Thymus (tissue), 14 donors: Measurements from ENCODE around the gene ZNF80. TPM values are rescaled to one million over a fixed set of nuclear protein-coding genes. Genes with fewer than 3 reads are reported as not detected.
"Not testable (repeated sequence)": the region's sequence is repeated elsewhere in the genome, so short reads cannot be mapped to it uniquely, and the experiment has no call there.

ENCODE experiments used
- DNase-seq, 9 donors: peaks; one replicate each; pipeline ENCODE4 v3.0.0-alpha.2; 2013; ENCODE audit warnings: low spot score in 9 of 9, low read depth in 6 of 9, missing footprints in 1 of 9
- H3K27ac ChIP-seq, 2 donors: one replicate each; pipeline ENCODE4 v1.5.1; 2013; ENCODE audit warnings: control low read depth in 1 of 2, low read depth in 1 of 2, low read length in 1 of 2, mild to moderate bottlenecking in 1 of 2, moderate library complexity in 1 of 2
- H3K27me3 ChIP-seq, 2 donors: one replicate each; pipeline ENCODE4 v1.5.1; 2013; ENCODE audit warnings: low read length in 1 of 2; ENCODE audit not compliant: control insufficient read depth in 2 of 2, insufficient read depth in 1 of 2
- H3K36me3 ChIP-seq, 2 donors: one replicate each; pipeline ENCODE4 v1.5.1; 2013; ENCODE audit warnings: low read length in 1 of 2, mild to moderate bottlenecking in 1 of 2, moderate library complexity in 1 of 2; ENCODE audit not compliant: control insufficient read depth in 2 of 2, insufficient read depth in 2 of 2
- H3K4me1 ChIP-seq, 2 donors: one replicate each; pipeline ENCODE4 v1.5.1; 2013; ENCODE audit warnings: low read length in 2 of 2; ENCODE audit not compliant: control insufficient read depth in 2 of 2, insufficient read depth in 2 of 2
- H3K4me3 ChIP-seq, 2 donors: one replicate each; pipeline ENCODE4 v1.5.1; 2013; ENCODE audit warnings: low read length in 2 of 2, control low read depth in 1 of 2, mild to moderate bottlenecking in 1 of 2
- H3K9me3 ChIP-seq, 2 donors: one replicate each; pipeline ENCODE4 v1.5.1; 2013; ENCODE audit warnings: low read length in 1 of 2, mild to moderate bottlenecking in 1 of 2; ENCODE audit not compliant: control insufficient read depth in 2 of 2, insufficient read depth in 1 of 2
- WGBS: extraction: QIAGEN DNeasy Blood & Tissue Kit; methylation state at CpG from one replicate; pipeline ENCODE4 v1.1.7; 2013; 5-methylcytosine and 5-hydroxymethylcytosine counted together
- long read RNA-seq, 10 donors: transcript quantifications; one replicate each; lab custom pipeline, GENCODE V29; 2026
- polyA plus RNA-seq: library from polyadenylated mRNA; stranded (reverse); fragments of 200-250 nt; gene quantifications from one replicate; pipeline ENCODE4 v1.2.3, GENCODE V29; 2013
- total RNA-seq: library from RNA; stranded (reverse); fragments of 120-200 nt; gene quantifications from one replicate; pipeline ENCODE4 v1.2.4, GENCODE V29; 2013
- donor health status: healthy.

Gene ZNF80
- total RNA-seq (0.09 TPM), polyA plus RNA-seq (0.23 TPM)
- long read RNA-seq, donor 1: 0 reads
- long read RNA-seq, donor 2, partial matches to known transcripts: 0 of 1 reads
- long read RNA-seq, donor 2, other reads (novel, unspliced or antisense): 0 of 1 reads
- long read RNA-seq, donor 3: 0 reads
- long read RNA-seq, donor 4: 0 reads
- long read RNA-seq, donor 5, partial matches to known transcripts: 0 of 1 reads
- long read RNA-seq, donor 5, other reads (novel, unspliced or antisense): 0 of 1 reads
- long read RNA-seq, donor 6: 0 reads
- long read RNA-seq, donor 7: 0 reads
- long read RNA-seq, donor 8: 0 reads
- long read RNA-seq, donor 9: 0 reads
- long read RNA-seq, donor 10: 0 reads

- not testable (repeated sequence) for DNase-seq, H3K9me3 ChIP-seq, H3K36me3 ChIP-seq, H3K27me3 ChIP-seq, H3K4me1 ChIP-seq, H3K27ac ChIP-seq, H3K4me3 ChIP-seq
- 91% methylated on average over 5 of the region's 6 CpGs for WGBS
Measured at GRCh38 chr3:114237478-114237877, at the start of gene ZNF80. Gene ZNF80, minus strand, starts transcription at chr3:114237578. Its CDS starts 504 bp downstream, at chr3:114237074.

- H3K4me1 ChIP-seq: no peaks in the 10 kb centered on the region
- H3K27ac ChIP-seq: no peak overlapping the region
- no peaks in the 10 kb centered on the region for H3K36me3 ChIP-seq
- no peak for DNase-seq
- H3K27me3 ChIP-seq: no peaks in the 10 kb centered on the region
- 93% methylated on average over 2 of the region's 2 CpGs for WGBS
- H3K4me3 ChIP-seq: no peak overlapping the region
- H3K9me3 ChIP-seq: no peaks in the 10 kb centered on the region
Measured at GRCh38 chr3:114286266-114286665, 48.9 kb upstream of the ZNF80 start.

- WGBS: 96% methylated on average over 3 of the region's 3 CpGs
- Histone ChIP-seq H3K27ac (no peak overlapping the region), H3K4me1 (no peaks in the 10 kb centered on the region), H3K4me3 (no peak overlapping the region), H3K9me3 (no peaks in the 10 kb centered on the region), H3K27me3 (no peaks in the 10 kb centered on the region), H3K36me3 (no peaks in the 10 kb centered on the region)
- DNase-seq: no peak
Measured at GRCh38 chr3:114285648-114286230, 48.4 kb upstream of the ZNF80 start.

GRCh38 chr3:114284644-114285043, 47.3 kb upstream of the ZNF80 start:
- WGBS: 98% methylated on average over 1 of the region's 1 CpG
- Histone ChIP-seq H3K4me3 (no peak overlapping the region), H3K27ac (no peak overlapping the region), H3K9me3 (no peaks in the 10 kb centered on the region), H3K4me1 (no peaks in the 10 kb centered on the region), H3K27me3 (no peaks in the 10 kb centered on the region), H3K36me3 (no peaks in the 10 kb centered on the region)
- no peak for DNase-seq

GRCh38 chr3:114276856-114277255, 39.5 kb upstream of the ZNF80 start:
- not testable (repeated sequence) for H3K36me3 ChIP-seq, H3K27me3 ChIP-seq, H3K4me1 ChIP-seq, H3K4me3 ChIP-seq, H3K9me3 ChIP-seq, DNase-seq, H3K27ac ChIP-seq
- WGBS: 97% methylated on average over 26 of the region's 26 CpGs

- no peaks in the 10 kb centered on the region for H3K36me3 ChIP-seq
- no peak for DNase-seq
- 84% methylated on average over 1 of the region's 1 CpG for WGBS
- H3K27me3 ChIP-seq: no peaks in the 10 kb centered on the region
- no peak overlapping the region for H3K4me3 ChIP-seq
- H3K4me1 ChIP-seq: no peaks in the 10 kb centered on the region
- H3K27ac ChIP-seq: no peak overlapping the region
- no peaks in the 10 kb centered on the region for H3K9me3 ChIP-seq
Measured at GRCh38 chr3:114274929-114275328, 37.6 kb upstream of the ZNF80 start.

- Histone ChIP-seq H3K4me3 (no peak overlapping the region), H3K27ac (no peak overlapping the region), H3K4me1 (no peaks in the 10 kb centered on the region), H3K9me3 (no peaks in the 10 kb centered on the region), H3K27me3 (no peaks in the 10 kb centered on the region), H3K36me3 (no peaks in the 10 kb centered on the region)
- DNase-seq: no peak
- WGBS: 85% methylated on average over 1 of the region's 1 CpG
Measured at GRCh38 chr3:114272271-114272670, 34.9 kb upstream of the ZNF80 start.

GRCh38 chr3:114270019-114270418, 32.6 kb upstream of the ZNF80 start:
- H3K36me3 ChIP-seq: no peaks in the 10 kb centered on the region
- H3K27me3 ChIP-seq: no peaks in the 10 kb centered on the region
- H3K9me3 ChIP-seq: no peaks in the 10 kb centered on the region
- no peak overlapping the region for H3K27ac ChIP-seq
- H3K4me1 ChIP-seq: no peaks in the 10 kb centered on the region
- 95% methylated on average over 2 of the region's 2 CpGs for WGBS
- no peak for DNase-seq
- no peak overlapping the region for H3K4me3 ChIP-seq

GRCh38 chr3:114260152-114260551, 22.8 kb upstream of the ZNF80 start:
- Histone ChIP-seq H3K4me1 (no peaks in the 10 kb centered on the region), H3K27ac (no peak overlapping the region), H3K9me3 (no peaks in the 10 kb centered on the region), H3K27me3 (no peaks in the 10 kb centered on the region), H3K36me3 (no peaks in the 10 kb centered on the region), H3K4me3 (no peak overlapping the region)
- DNase-seq: no peak
